HG03575 (cell line): ENCODE measurements around the gene TFF1.

ENCODE experiments used
- ATAC-seq: cut with Tn5 transposase; IDR thresholded peaks from one replicate; pipeline ENCODE4 v1.9.1; 2021; ENCODE audit not compliant: unreplicated experiment, insufficient number of reproducible peaks, low FRiP score; ENCODE audit errors: extremely low read depth

The TFF1 gene

GRCh38 chr21:42349420-42350317 is 16.7 kb downstream of the TFF1 start:
- ATAC-seq: no peak

- no peak for ATAC-seq
These were observed 17.6 kb downstream of the TFF1 start for GRCh38 chr21:42348762-42349161.

DNA sequence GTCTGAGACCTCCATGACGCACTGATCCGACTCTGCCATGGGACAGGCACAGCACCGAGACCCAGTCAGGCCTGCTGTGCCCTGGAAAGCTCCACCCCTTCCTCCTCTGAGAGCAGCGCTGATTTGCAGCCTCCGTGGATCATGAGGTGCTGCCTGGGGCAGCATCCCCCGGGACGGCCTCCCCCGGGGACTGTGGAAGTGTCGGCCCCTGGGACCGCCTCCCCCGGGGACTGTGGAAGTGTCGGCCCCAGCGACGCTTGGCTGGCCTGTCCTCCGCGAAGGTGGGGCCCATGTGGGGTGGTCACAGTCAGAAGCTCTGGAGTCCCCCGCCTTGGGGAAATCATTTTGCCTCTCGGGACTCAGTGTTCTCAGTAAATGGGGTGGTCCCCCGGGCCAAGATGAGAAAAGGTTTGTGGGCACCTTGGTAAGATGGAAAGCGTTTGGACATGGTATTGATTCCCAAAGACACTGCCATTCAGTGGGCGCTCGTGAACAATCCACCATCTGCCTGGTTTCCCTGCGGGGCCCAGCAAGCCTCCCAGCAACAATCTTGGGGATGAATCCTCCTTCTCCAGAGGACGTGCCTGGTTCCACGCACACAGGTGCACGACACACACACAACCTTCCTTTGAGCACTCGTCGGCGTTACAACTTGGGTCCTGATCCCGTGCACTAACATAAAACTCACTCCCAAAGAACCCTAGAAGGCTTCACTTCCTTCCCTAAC is 18.6 kb downstream of the TFF1 start:
- ATAC-seq: no peak

DNA sequence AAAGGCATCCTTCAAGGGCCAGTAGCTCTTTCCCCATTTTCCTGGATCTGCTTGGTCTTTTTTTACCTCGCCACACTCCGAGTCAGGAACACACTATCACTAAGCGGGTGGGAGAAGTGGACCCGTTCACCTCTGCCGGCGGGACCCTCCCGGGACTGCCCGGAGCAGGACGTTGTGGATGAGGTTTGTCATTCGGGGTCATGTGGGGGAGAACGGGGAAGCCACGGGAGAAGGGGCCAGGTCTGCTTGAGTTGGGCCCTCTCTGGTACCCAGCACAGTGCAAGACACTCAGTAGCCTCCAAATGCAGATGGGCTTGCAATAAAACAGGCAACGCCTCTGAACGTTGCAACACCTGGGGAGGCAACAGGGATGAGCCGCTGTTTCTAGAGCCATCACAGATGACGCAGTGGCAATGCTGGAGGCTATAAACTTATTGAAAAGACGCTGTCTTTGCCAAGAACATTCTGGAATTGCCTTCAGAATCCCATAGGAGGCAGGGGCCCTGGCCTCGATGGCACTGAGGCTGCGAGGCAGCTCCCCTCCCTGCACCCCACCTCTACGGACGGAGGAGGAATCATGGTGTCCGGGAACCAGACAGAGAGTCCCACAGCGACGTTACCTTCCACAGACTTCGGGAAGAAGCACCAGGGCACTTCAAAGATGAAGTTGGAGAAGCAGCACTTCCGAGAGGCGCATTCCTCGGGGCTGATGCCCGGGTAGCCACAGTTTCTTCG is 19.3 kb downstream of the TFF1 start:
- no peak for ATAC-seq

DNA sequence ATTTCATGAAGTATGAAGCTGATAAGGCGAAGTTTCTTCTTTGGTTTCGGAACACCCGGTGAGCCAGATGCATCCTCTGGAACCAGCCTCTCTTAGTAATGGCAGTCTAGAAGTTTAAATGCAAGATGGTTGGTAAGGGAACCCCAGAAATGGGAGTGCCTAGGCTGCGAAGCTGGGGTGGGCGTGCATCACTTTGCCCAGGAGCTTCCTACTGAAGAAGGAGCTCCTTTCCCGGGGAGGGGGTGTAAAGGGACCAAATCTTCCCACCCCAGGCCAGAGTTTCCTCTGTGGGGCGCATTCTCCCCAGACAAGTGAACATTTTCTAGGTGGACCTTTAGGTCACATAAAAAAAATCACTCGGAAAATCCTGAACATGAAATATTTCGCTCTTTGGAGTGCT is 19.9 kb downstream of the TFF1 start:
- no peak for ATAC-seq

DNA sequence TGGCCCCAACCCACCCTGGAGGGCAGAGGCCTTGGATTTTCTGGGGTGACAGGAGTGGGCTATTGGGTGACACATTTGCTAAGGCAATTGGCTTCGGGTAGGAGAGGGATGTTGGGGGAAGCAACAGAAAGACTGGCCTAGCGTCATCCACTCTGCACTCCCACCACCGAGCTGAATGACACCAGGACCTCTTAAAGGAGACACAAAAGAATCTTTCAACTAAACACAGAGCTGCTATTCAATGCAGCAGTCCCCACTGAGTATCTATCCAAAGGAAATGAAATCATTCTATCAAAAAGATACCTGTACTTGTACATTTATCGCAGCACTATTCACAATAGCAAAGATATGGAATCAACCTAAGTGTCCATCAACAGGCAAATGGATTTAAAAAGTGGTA is 21.7 kb downstream of the TFF1 start:
- ATAC-seq: no peak

GRCh38 chr21:42343963-42344510 is 22.3 kb downstream of the TFF1 start:
- no peak for ATAC-seq

DNA sequence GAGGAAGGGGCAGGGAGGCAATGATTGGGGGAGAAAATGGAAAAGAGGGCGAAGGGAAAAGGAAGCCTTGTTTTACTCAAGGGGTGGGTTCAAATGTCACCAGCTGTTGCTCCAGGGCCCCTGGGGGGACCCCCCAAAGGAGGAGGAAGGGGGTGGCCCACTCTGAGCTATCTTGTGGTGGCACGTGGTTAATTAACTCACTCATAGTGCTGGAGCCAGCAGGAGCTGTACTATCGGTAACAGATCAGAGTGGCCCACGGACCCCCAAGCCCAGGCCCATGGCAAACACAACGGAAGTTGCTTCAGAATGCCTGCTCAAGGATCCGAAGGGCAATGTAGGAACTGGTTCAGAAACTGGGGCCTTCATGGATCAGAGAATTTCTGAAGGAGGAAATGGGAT is 22.8 kb downstream of the TFF1 start:
- ATAC-seq: no peak

- no peak for ATAC-seq
These were observed 23.2 kb downstream of the TFF1 start for GRCh38 chr21:42343101-42343500.

- ATAC-seq: no peak
These were observed 24.4 kb downstream of the TFF1 start for GRCh38 chr21:42341776-42342542.

DNA sequence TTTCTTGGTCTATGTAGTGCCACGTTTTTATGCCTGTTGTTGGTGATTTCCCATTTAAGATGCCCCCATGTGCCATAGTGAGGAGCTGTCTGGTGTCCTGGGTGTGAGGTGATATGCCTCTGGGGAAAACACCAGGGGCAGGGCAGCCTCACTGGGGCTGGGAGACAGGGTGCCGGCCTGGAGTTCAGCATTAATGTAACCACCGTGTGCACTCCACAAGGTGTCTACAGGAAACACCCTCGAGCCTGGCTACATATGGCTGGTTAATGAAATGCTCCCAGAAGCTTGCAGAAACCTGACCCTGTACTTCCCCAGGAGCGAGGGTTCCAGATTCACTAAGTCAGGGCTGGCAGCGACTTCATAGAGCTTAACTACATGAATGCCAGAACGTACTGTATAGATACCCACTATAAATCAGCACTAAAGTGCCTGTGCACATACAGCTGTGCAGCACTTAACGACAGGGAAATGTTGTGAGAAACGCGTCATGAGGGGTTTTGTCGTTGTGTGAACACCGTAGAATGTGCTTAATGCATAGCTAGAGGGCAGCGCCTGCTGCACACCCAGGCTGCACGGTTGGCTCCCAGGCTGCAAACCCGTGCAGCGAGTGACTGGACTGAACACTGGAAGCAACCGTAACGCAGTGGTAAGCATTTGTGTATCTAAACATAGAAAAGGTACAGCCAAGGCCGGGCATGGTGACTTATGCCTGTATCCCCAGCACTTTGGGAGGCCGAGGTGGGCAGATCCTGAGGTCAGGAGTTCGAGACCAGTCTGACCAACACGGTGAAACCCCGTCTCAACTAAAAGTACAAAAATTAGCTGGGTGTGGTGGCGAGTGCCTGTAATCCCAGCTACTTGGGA is 25.9 kb downstream of the TFF1 start:
- no peak for ATAC-seq

DNA sequence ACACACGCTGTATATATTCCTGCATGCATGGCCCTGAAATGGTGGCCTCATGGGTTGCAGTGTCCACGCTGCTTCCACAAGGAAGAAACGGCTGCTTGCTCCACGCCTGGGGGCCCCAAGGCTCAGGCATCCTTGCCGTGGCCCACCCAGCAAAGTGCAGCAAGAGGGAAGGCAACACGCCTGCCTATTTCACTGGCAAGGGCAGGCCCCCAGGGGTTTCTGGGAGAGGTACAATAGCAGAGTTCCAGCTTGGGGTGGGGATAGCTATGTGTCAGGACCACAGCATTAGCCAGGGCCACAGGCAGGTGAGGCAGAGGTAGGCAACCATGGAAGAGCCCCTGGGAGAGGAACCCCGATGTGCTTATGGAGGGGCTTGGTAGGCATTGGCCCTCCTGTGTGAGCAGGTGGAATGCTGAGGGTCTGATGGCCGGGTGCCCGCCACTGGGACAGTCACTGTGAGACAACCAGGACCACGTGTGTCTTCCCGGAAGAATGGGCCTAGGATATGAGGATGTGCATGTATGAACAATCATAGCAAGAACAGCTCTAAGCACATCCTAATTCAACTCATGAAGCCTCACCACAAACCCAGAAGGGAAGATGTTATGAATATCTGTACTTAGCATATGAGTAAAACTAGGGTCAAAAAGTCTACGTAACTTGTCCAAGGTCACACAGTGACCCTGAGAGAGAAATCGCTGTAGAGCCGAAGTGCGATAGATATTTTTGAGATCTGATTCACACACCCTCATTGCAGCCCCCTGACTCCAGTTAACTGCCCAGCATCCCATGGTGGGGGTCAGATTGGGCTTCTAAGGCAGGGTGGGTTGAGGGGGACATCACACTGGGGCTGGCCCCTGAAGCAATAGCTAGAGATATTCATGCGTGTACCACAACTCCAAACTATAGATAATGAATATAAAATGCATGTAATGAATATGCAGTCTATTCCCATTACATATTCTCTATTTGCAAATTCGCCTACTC is 27.3 kb downstream of the TFF1 start:
- no peak for ATAC-seq

DNA sequence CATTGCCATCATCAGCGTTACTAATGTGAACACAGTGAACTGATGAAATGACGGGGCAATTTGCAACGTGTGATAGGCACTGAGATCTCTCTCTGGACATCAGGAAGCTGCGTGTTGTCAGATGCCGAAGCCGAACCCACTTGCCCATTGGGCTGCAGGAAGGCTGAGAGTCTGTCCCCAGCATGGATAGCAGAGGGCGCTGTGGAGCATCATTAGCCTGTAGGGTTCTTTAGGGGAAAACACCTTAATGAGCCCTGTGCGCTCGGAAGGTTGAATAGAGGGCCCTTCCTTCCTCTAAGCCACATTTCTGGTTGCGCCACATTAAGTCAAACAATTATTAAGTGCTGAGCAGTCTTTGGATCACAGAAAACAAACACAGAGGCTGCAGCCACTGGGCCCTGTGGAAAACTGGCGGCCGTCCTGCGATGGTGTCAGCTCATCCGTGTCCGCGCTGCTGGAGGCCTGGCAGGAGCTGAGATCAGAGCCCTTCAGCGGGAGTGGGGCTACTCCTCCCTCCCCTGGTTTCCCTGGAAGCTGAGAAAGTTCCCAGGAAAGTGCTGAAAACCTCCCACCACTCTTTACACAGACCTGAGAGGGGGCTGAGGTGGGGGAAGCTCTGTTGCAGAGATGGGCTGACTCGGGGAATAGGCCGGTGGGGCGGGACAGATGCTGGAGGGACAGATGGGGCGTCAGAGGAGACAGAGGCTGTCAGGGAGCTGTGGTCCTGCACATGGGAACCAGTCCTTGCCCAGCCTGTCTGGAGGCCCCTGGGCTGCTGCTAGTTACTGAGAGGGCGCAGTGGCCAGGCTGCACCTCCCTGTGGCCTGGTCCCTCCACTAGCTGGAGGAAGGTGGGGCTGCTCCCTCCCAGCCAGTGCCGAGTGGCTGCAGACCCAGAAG is 28.3 kb downstream of the TFF1 start:
- ATAC-seq: no peak

DNA sequence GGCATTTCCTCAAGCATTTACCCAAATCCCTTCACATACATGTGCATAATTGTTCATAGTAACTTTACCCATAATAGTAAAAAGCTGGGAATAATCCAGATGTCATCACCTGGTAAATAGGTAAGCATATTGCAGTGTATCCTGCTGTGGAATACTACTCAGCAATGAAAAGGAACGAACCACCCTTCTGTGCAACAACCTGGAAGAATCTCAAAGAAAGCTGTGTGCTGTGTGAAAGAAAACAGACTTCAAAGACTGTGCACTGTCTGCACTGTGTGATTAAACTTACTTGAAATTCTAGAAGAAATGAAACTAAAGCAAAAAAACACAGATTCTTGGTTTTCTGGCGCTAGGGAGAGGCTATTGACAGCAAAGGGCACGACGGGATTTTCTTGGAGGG is 29.1 kb downstream of the TFF1 start:
- ATAC-seq: no peak

- ATAC-seq: no peak
These were observed 30.3 kb downstream of the TFF1 start for GRCh38 chr21:42336054-42336453.
